NCI-H1105 treated with DMSO at 0.1 percent for 48 hours (cell line): ENCODE measurements around the gene GP5.

Experiments used
- DNase-seq: peaks from one replicate; lab custom pipeline; 2025; lab: John Stamatoyannopoulos, UW

Gene GP5

GRCh38 chr3:194348354-194348753, 50.7 kb downstream of the GP5 start:
- DNase-seq, result no peak

- no peak for DNase-seq
These were observed 52.4 kb downstream of the GP5 start for GRCh38 chr3:194346621-194347020.

GRCh38 chr3:194346035-194346434, 53.0 kb downstream of the GP5 start:
- DNase-seq, result no peak
